Pulmonary artery endothelial cell (primary cell): ENCODE measurements around the gene EMSY. TPM values are rescaled to one million over a fixed set of nuclear protein-coding genes. Genes with fewer than 3 reads are reported as not detected.

Experiments used
- DNase-seq: peaks from one replicate; pipeline ENCODE4 v3.0.0-alpha.2; 2011; ENCODE audit warnings: low read depth, low spot score
- total RNA-seq: library from RNA; depleted of rRNA; stranded (reverse); fragments of >200 nt; gene quantifications from 2 replicates; pipeline ENCODE4 v1.2.3, GENCODE V29; 2014

EMSY gene
- total RNA-seq, 1 donor from 2014 or later = 9.4 TPM

GRCh38 chr11:76523786-76524436 lies 79.1 kb downstream of the EMSY start:
- no peak for DNase-seq

DNA sequence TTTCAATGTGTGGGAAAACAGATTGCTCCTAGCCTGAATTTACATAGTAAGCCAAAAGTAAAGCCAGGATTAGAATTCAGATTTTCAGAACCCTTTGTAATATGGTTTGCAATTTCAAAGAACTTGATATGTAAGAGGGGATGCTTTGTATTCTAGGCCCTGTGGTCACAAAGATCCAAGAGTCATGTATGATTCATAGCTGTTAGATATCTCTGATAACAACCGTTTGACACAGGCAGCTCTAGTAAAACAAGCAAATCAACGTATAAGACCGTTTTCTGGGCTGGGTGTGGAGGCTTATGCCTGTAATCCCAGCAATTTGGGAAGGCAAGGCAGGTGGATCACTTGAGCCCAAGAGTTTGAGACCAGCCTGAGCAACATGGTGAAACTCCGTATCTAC lies 79.6 kb downstream of the EMSY start:
- DNase-seq = no peak

GRCh38 chr11:76524919-76525318 lies 80.1 kb downstream of the EMSY start:
- no peak for DNase-seq

- DNase-seq = no peak
These were observed 82.1 kb downstream of the EMSY start for GRCh38 chr11:76526878-76527277.

DNA sequence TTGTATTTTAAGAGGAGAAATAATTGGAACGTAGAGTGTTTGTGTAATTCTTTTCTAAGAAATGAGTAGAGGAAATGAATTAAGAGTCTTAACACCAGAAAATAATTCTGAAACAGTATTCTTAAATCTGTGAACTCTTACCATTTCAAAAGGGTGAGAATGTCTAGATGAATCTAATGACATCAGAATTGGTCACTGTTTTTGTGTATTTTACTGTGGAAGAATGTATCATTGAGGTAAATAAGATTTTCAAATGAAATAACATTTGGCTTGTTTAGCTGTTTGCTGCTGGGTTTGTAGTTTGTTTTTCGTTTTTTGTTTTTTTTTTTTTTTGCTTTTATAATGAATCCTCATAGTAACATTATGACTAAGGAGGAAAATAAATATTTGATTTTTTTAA lies 97.6 kb downstream of the EMSY start:
- DNase-seq = no peak

DNA sequence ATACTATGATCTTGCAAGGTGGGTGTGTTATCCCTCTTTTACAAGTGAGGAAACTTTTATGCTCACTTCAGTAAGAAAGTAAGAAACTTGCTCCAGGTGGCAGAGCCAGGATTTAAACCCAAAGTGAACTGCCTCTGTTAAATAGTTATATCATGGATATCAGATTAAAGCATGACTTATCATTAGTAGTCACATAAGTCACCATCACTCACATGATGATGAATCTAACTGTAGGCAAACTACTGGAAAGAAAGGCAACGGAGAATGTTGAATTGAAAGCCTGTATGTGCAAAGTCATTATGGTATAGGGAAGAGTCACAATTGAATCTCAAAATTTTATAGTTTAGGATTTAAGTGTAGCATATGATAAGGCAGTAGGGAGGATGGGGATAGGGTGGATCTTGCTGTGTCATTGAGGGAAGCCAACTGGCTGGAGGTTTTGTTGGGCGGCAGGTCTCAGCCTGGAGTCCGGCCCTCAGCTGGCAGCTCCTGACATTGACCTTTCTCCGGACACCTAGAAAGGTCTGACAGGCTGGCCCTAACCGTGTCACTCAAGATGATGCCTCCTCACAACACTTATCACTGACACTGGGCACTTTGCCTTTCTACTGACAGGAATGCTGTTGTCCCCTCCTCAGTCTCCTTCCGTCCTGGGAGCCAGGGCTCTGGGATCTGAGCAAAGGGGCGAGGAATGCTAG lies 98.3 kb downstream of the EMSY start:
- no peak for DNase-seq

- no peak for DNase-seq
These were observed 106.0 kb downstream of the EMSY start for GRCh38 chr11:76550781-76551180.

DNA sequence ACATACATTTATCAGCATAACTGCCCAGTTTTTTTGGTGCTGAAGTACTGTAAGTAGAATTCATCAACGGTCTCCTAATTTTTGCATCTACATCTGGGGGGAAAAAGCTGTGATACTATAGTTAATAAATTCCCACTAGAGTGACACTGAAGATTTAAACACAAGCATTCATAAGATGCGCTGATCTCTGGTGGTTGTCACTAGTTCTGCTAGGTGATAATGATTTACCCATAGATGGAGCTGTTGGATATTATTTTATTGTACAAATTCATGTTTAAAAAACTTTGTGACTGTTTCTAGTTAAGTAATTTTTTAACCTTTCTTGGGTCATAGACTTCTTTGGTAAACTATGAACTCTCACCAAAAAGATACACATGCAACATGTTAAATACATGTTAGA lies 106.6 kb downstream of the EMSY start:
- no peak for DNase-seq

GRCh38 chr11:76552987-76553386 lies 108.2 kb downstream of the EMSY start:
- no peak for DNase-seq

- no peak for DNase-seq
These were observed 109.0 kb downstream of the EMSY start for GRCh38 chr11:76553554-76554476.

DNA sequence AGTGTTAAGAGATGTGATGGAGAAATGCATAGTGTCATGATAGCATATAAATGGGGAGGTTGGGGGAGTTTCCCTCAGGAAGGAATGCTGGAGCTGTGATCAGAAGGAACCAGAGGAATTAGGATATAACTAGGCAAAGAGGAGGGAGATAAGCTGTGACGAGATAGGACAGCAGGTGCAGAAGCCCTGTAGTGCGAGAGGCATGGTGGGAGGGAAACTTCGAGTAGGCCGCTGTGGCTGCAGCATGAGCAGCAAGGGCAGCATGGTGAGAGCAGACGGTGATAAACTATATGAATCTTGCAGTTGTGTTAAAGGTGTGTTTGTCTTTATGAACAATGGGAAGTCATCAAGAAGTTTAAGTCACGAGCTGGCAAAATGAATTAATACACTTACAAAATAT lies 109.9 kb downstream of the EMSY start:
- DNase-seq = no peak

DNA sequence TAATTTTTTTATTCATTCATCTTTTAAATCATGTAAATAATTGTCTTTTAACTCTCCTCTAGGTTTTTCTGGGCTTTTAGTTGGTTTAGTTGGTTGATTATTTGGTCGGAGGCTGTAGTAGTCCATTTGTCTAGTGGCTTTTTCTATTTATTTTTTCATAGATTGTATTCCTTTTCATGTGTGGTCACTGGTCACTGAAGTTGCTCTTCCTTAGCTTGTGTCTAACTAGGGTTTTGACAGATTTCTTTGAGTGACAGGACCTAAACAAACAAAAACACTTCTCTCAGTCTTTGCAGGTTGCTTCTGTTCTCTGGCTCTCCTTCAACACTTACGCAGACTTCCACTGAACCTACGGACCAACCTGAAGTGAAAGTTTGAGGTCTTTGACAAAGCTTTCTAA lies 112.6 kb downstream of the EMSY start:
- DNase-seq = no peak

DNA sequence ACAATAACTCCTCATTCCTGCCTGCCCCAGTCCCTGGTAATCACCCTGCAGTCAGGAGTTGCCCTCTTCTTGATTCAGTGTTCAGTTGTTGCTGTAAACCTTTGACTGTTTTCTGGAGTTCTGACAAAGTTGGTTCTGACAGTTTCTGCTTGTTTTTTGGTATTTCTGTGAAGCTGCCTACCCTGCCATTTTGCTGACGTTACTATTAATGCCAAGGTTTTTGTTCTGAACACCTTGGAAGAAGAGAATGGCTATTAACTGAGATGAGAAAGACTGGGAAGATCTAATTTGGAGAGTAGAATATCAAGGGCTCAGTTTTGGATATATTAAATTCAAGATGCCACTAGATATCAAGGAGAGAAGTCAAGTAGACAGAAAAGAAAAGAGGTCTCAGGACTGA lies 113.7 kb downstream of the EMSY start:
- DNase-seq = no peak

DNA sequence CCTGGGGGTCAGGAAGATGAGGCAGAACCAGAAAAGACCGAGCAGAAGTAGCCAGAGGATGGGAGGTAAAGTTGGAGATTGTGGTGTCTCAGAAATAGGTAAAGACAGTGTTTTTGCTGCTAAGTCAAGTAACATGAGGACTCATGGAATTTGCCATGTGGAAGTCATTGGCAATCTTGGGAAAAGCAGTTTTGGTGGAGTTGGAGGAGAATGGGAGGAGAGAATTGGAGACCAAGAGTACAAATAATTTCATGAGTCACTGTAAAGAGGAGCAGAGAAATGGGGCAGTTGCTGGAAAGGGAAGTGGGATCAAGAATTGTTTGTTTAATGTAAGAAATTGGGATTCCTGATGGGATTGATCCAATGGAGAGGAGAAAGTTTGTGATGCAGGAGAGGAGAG lies 114.1 kb downstream of the EMSY start:
- no peak for DNase-seq

- no peak for DNase-seq
These were observed 114.5 kb downstream of the EMSY start for GRCh38 chr11:76559346-76559745.

GRCh38 chr11:76560219-76560618 lies 115.4 kb downstream of the EMSY start:
- DNase-seq = no peak

DNA sequence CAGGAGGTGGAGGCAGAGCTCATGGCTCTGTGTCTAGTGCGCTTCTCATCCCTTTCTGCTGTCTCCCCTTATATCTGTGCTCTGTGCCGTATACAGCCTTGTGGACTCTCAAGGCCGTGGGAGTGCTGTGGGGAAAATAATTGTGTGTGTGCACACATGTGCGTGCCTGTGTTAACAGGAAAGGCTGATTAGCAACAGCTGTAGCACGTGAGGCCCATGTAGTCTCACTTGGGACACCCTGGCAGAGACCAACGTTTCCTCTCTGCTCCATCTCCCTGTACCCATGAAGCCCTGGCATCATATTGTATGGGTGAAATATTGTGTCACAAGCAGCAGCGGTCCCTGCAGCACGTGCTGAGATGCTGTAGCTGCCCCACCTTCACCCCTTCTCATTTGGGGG lies 116.4 kb downstream of the EMSY start:
- DNase-seq = no peak

- DNase-seq = no peak
These were observed 117.7 kb downstream of the EMSY start for GRCh38 chr11:76562541-76562940.

DNA sequence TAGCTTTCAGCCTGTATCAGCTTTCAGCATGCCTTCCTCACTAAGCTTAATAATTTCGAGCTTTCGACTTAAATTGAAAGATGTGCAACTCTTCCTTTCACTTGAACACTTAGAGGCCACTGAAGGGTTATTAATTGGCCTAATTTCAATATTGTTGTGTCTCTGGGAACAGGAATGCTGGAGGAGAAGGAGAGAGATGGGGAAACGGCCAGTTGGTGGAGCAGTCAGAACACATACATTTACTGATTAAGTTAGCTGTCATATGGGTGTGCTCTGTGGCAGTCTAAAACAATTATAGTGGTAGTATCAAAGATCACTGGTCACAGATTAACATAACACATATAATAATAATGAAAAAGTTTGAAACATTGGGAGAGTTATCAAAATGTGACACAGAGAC lies 119.5 kb downstream of the EMSY start:
- no peak for DNase-seq

- DNase-seq = no peak
These were observed 122.0 kb downstream of the EMSY start for GRCh38 chr11:76566811-76567210.

GRCh38 chr11:76567261-76567660 lies 122.4 kb downstream of the EMSY start:
- no peak for DNase-seq

- DNase-seq = no peak
These were observed 123.3 kb downstream of the EMSY start for GRCh38 chr11:76568139-76568538.
